HG03558 (cell line): Measurements from ENCODE around the gene APBA2.

Experiments used
- ATAC-seq: cut with Tn5 transposase; IDR thresholded peaks from one replicate; pipeline ENCODE4 v1.9.1; 2021; ENCODE audit warnings: moderate number of reproducible peaks; ENCODE audit not compliant: unreplicated experiment; ENCODE audit errors: extremely low read depth

Gene APBA2

GRCh38 chr15:29122506-29122905 is 236.7 kb downstream of the APBA2 start:
- no peak for ATAC-seq

GRCh38 chr15:29123171-29123570 is 237.4 kb downstream of the APBA2 start:
- no peak for ATAC-seq

DNA sequence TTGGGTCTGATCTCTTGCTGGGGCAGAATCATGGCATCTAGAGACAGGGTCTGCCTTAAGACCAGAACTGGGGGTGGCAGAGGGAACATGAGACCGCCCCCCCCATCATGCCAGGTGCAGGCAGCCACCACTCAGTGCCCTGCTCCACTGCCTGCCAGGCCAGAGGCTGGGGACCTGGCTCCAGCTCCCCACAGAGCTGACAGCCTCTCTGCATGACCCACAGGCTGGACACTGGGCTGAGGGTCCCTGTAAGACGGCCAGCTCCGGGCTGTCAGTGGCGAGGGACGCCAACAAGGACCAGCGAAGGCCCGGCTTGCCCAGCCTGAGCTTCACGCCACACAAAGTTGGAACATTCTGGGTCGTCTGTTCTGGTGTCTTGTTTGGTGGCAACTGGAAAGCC is 238.2 kb downstream of the APBA2 start:
- ATAC-seq, result no peak

DNA sequence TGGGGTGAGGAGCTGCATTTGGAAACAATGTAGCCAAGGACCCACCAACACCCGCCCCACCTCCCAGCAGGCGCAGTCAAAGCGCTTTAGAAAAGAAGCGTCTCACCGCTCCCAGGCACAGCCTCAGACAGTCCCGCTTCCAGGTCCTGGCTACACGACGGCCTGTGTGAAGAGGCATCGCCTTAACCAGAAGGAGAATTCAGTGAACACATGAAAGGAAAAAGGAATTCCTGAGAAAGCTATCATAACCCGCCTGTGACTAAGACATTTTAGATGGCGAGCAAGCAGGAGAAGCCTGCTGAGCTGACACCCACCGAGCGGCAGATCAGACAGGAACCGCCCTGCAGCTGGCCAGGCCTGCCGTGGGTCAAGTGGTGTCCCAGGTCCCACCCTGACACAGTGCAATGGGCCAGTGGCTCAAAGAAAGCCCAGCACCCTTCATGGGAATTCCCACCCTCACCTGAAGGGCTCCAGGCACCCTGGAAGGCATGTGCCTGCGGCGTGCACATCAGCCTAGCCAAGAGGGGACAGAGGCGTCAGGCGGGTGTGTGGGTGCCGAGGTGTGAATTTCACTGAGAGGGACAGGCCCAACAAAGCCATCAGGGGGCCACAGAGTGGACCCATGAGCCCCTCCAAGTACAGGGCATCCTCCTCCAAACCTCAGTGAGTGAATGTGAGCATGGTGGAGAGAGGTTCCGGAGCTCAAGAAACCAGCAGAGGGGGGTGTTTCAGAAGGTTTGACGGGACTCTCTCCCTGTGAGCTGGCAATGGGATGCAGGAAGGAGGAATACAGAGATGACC is 239.0 kb downstream of the APBA2 start:
- no peak for ATAC-seq

GRCh38 chr15:29125382-29126207 is 239.8 kb downstream of the APBA2 start:
- no peak for ATAC-seq

- no peak for ATAC-seq
Measured at GRCh38 chr15:29126208-29126536, 240.4 kb downstream of the APBA2 start.

- ATAC-seq, result no peak
Measured at GRCh38 chr15:29126821-29127461, 241.2 kb downstream of the APBA2 start.

- no peak for ATAC-seq
Measured at GRCh38 chr15:29127506-29128430, 242.0 kb downstream of the APBA2 start.

GRCh38 chr15:29128671-29129070 is 242.9 kb downstream of the APBA2 start:
- ATAC-seq, result no peak

DNA sequence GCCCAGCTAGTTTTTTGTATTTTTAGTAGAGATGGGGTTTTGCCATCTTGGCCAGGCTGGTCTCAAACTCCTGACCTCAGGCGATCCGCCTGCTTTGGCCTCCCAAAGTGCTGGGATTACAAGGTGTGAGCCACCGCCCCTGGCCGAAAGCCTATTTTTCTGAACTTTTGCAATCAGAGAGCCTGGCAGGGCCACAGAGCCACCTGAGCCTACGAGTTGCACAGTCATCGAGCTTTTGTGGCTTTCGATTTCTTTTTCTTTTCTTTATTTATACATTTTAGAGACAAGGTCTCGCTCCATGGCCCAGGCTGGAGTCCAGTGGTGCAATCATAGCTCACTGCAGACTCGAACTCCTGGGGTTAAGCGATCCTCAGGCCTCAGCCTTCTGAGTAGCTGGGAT is 243.4 kb downstream of the APBA2 start:
- no peak for ATAC-seq

DNA sequence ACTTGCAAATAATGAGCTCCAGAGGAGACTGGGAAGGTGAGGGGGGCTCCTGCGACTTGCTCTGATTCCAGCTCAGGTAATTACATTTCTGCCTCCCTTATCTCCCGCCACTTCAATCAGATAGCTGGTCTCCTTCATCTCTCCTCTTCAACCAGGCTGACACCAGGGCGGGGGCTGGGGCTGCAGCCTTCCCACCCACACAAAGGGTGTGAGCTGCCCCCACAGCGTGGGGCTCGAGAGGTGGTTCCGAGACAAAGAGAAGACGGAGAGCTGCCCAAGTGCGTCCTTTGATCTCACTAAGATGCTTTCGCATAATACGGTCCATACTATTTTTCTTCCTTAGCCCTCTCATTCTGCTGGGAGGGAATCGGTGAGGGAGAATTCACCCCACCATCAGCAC is 244.2 kb downstream of the APBA2 start:
- no peak for ATAC-seq

- no peak for ATAC-seq
Measured at GRCh38 chr15:29130476-29130875, 244.7 kb downstream of the APBA2 start.

DNA sequence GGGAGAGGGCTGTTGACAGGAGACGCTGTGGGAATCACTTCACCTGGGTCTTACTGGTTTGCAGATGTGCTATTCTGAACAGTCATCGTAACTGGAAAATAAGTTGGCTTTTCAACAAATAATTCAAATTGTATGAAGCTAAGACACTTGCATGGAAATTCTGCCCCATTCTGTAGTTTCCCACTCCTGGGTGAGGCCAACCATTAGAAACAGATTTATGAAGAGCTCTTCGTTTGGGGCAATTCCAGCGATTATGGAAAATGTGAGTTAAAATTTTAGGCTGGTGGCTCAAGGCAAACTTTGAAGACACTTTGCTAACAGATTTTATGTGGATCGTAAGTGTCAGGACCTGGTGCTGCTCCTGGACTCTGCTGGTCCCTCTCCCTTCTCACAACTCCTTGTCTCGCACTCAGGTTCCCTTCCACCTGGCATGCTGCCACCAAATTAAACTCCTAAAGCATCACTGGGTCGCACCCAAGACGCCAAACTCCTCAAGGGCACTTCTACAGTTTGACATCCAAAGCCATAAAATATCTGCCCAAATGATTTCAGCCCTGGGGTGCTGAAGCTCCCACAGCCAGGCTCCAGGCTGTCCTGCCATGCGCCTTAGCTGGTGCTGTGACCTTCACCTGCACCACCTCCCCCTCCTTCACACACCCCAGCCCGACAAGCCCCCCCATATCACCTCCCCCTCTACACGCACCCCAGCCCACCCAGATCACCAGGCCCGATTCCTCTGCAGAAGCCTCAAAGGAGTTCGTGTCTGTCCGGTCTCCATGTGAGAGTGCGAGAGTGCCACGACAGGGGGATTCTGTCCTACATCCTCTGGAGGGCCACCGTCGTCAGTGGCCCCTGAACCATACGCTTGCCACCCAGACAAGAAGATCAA is 245.4 kb downstream of the APBA2 start:
- no peak for ATAC-seq

- no peak for ATAC-seq
Measured at GRCh38 chr15:29131840-29132420, 246.2 kb downstream of the APBA2 start.

GRCh38 chr15:29132735-29133181 is 247.0 kb downstream of the APBA2 start:
- ATAC-seq, result no peak

GRCh38 chr15:29133321-29133720 is 247.5 kb downstream of the APBA2 start:
- no peak for ATAC-seq

- no peak for ATAC-seq
Measured at GRCh38 chr15:29133791-29134190, 248.0 kb downstream of the APBA2 start.

DNA sequence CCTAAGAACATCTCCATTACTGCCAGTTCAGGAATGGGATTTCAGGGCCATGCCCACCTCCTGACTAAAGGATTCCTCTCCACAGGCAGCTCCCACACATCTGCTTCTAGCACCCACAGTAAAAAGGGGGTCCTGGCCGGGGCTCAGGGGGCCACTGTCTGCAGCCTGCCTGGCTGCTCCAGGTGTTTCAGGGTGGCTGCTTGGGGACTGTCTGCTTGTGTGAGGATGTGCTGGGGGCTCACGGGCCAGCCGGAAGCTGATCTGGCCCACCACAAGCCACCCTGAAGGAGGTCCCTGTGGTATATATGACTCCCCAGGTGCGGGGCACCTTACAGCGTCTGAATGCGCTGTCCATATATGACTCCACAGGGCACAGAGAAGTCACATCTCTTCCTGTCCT is 248.5 kb downstream of the APBA2 start:
- ATAC-seq, result no peak
